Brain microvascular endothelial cell (primary cell): ENCODE data around the gene FEV.
A peak's percentile ranks its signal among the peaks of the same experiment; 100 is the strongest.

Source experiments
- DNase-seq: peaks from one replicate; pipeline ENCODE4 v3.0.0-alpha.2; 2020
- H3K27ac ChIP-seq: fragments of 250-450 bp; sonication (Bioruptor Pico); 2 replicates; pipeline ENCODE4 v1.5.1; 2020; ENCODE audit warnings: mild to moderate bottlenecking, moderate library complexity
- H3K27me3 ChIP-seq: fragments of 250-450 bp; sonication (Bioruptor Pico); replicated peaks from 2 replicates; pipeline ENCODE4 v1.5.1; 2020; ENCODE audit warnings: mild to moderate bottlenecking
- H3K36me3 ChIP-seq: fragments of 250-450 bp; sonication (Bioruptor Pico); replicated peaks from 2 replicates; pipeline ENCODE4 v1.5.1; 2020; ENCODE audit warnings: mild to moderate bottlenecking
- H3K4me3 ChIP-seq: 2 replicates; pipeline ENCODE4 v1.5.1; 2011; ENCODE audit warnings: low read depth, mild to moderate bottlenecking, control low read depth, low read length, moderate library complexity
- in situ Hi-C: cut with HindIII; loops from 2 replicates; pipeline ENCODE4 v1.10.0; 2017; ENCODE audit warnings: low sequenced_read_pairs, low pct_ligation_motif_present
- TF ChIP-seq, protein P1 (sequence below): IDR thresholded peaks from 2 replicates; pipeline ENCODE4 v1.5.1; 2011; ENCODE audit warnings: low read depth, mild to moderate bottlenecking, moderate library complexity, low read length, control low read depth, inconsistent platforms; ENCODE audit errors: missing control alignments

FEV gene

DNA sequence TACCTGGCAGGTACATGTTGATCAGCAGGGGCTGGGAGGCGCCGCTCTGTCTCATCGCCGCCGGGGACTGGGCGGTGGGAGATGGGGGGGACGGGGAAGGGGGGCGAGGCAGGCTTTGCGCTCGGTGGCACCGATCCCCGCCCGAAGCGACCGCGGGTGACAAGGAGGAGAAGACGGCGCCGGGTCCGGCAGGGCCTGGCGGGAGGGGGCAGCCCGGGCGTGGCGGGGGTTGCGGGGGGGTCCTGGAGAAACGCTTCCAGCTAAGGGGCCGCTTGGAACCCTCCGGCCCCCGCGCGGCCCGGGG, at the start of gene FEV:
TSS of gene FEV (minus strand) at position 164 of the 304 bp plus-strand sequence. CDS start at position 55, 109 bp downstream.
- Histone ChIP-seq H3K27me3 (peaks cover 84% of the 10 kb centered on the region), H3K4me3 (no peak within 1 kb of the TSS), H3K36me3 (no peaks in the 10 kb centered on the region), H3K27ac (no peak within 1 kb of the TSS)
- no peak for DNase-seq
- in situ Hi-C loops: no loop called here
- TF ChIP-seq, protein P1, sequence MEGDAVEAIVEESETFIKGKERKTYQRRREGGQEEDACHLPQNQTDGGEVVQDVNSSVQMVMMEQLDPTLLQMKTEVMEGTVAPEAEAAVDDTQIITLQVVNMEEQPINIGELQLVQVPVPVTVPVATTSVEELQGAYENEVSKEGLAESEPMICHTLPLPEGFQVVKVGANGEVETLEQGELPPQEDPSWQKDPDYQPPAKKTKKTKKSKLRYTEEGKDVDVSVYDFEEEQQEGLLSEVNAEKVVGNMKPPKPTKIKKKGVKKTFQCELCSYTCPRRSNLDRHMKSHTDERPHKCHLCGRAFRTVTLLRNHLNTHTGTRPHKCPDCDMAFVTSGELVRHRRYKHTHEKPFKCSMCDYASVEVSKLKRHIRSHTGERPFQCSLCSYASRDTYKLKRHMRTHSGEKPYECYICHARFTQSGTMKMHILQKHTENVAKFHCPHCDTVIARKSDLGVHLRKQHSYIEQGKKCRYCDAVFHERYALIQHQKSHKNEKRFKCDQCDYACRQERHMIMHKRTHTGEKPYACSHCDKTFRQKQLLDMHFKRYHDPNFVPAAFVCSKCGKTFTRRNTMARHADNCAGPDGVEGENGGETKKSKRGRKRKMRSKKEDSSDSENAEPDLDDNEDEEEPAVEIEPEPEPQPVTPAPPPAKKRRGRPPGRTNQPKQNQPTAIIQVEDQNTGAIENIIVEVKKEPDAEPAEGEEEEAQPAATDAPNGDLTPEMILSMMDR: no peak

GRCh38 chr2:219032051-219032745, 47.2 kb upstream of the FEV start:
- TF ChIP-seq, protein P1: no peak
- in situ Hi-C loops: no loop called here
- Histone ChIP-seq H3K27ac (no peak overlapping the region), H3K36me3 (no peaks in the 10 kb centered on the region), H3K4me3 (no peak overlapping the region), H3K27me3 (peaks cover 8% of the 10 kb centered on the region)
- no peak for DNase-seq

GRCh38 chr2:219031005-219031738, 46.2 kb upstream of the FEV start:
- no peak for DNase-seq
- Histone ChIP-seq H3K4me3 (no peak overlapping the region), H3K36me3 (no peaks in the 10 kb centered on the region), H3K27ac (no peak overlapping the region), H3K27me3 (peaks cover 8% of the 10 kb centered on the region)
- in situ Hi-C loops: no loop called here
- TF ChIP-seq, protein P1: no peak

GRCh38 chr2:219030177-219030940, 45.4 kb upstream of the FEV start:
- no peak overlapping the region for H3K27ac ChIP-seq
- TF ChIP-seq, protein P1: no peak
- H3K36me3 ChIP-seq: no peaks in the 10 kb centered on the region
- no peak for DNase-seq
- H3K4me3 ChIP-seq: no peak overlapping the region
- in situ Hi-C loops: no loop called here
- peaks cover 8% of the 10 kb centered on the region for H3K27me3 ChIP-seq

DNA sequence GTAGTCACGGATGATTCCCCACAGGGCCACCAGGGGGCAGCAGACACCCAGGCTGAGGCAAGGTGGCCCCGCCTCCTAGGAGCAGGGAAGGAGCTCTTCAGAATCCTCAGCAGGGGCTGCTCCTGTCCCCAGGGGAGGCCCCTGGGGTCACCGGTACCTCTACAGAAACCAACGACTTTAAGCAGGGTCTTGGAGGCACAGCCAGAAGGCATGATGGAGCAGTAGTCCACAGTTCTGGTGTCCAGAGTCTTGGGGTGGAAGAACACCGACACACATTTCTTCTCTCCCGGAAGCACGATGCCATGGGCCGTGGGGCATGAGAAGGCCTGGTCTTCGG, 44.8 kb upstream of the FEV start:
- Histone ChIP-seq H3K36me3 (no peaks in the 10 kb centered on the region), H3K27me3 (peaks cover 8% of the 10 kb centered on the region), H3K4me3 (no peak overlapping the region), H3K27ac (no peak overlapping the region)
- peak; percentile 64 for DNase-seq
- in situ Hi-C loops: no loop called here
- TF ChIP-seq, protein P1: peak; percentile 96
